Measurements from ENCODE around the gene BHLHA15.
A peak's percentile ranks its signal among the peaks of the same experiment; 100 is the strongest.

The BHLHA15 gene

DNA sequence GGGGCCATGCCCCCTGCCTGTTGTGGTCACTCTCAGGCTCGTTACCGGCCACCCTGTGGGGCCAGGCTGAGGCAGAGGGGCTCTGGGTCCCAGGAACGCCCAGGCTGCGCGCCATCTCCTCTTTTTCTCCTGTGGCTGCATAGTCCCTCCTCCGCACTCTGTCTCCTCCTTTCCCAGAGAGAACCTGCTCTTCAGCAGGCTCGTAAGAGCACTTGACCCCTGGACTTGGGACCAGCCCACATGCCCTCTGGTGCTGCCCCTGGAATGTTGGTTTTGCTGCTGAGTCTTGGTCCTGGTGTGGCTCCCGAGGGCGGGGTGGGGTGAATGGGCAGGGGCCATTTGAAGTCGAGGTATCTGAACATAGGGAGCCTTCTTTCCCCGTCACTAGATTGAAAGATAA is 6.6 kb upstream of the BHLHA15 start:
- Histone ChIP-seq H3K4me3 (ENCODE audit: low read depth, low read length) (no peak overlapping the region), H3K4me1 (ENCODE audit: control insufficient read depth, insufficient read depth, low read length) (no peaks in the 10 kb centered on the region), H3K27me3 (ENCODE audit: control insufficient read depth, insufficient read depth, low read length) (no peaks in the 10 kb centered on the region), H3K9me3 (ENCODE audit: control insufficient read depth, insufficient read depth, low read length) (no peaks in the 10 kb centered on the region), H3K9ac (ENCODE audit: low read depth, low read length) (no peak overlapping the region), H3K36me3 (ENCODE audit: control insufficient read depth, insufficient read depth, low read length) (peaks cover 16% of the 10 kb centered on the region)

DNA sequence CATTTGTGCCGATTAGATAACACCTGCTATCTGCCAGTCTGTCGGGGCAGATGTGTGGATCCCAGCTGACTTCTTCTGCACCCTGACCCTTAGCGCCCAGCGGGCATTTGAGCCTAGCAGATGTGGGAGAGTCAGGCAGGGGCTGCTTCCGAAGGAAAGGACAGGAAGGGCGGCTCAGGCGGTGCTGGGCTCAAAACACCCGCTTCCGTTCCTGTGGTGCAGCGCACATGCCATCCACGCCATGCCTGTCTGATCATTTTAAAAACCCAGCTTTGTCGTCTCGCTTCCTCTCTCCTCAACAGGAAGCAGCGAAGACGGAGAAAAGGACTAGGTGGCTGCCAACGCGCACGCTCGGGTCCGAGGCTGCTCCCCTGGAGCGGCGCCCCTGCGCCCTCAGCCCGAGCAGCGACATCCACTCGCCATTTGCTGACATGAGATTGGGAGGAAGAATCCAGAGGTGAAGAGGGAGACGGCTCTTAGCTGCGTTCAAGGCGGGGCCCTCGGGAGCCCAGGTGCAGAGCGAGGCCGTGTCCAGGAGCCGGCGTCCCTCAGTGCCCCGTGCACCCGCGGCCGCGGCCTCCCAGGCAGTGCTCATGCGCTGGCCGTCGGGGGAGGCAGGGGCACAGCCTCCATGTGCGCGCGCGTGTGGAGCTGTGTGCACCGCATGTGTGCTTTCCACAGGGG is 5.9 kb upstream of the BHLHA15 start:
- H3K36me3 ChIP-seq (ENCODE audit: control insufficient read depth, insufficient read depth, low read length): peaks cover 16% of the 10 kb centered on the region
- no peaks in the 10 kb centered on the region for H3K27me3 ChIP-seq (ENCODE audit: control insufficient read depth, insufficient read depth, low read length)
- no peak overlapping the region for H3K9ac ChIP-seq (ENCODE audit: low read depth, low read length)
- H3K9me3 ChIP-seq (ENCODE audit: control insufficient read depth, insufficient read depth, low read length): no peaks in the 10 kb centered on the region
- no peaks in the 10 kb centered on the region for H3K4me1 ChIP-seq (ENCODE audit: control insufficient read depth, insufficient read depth, low read length)
- H3K4me3 ChIP-seq (ENCODE audit: low read depth, low read length): no peak overlapping the region

DNA sequence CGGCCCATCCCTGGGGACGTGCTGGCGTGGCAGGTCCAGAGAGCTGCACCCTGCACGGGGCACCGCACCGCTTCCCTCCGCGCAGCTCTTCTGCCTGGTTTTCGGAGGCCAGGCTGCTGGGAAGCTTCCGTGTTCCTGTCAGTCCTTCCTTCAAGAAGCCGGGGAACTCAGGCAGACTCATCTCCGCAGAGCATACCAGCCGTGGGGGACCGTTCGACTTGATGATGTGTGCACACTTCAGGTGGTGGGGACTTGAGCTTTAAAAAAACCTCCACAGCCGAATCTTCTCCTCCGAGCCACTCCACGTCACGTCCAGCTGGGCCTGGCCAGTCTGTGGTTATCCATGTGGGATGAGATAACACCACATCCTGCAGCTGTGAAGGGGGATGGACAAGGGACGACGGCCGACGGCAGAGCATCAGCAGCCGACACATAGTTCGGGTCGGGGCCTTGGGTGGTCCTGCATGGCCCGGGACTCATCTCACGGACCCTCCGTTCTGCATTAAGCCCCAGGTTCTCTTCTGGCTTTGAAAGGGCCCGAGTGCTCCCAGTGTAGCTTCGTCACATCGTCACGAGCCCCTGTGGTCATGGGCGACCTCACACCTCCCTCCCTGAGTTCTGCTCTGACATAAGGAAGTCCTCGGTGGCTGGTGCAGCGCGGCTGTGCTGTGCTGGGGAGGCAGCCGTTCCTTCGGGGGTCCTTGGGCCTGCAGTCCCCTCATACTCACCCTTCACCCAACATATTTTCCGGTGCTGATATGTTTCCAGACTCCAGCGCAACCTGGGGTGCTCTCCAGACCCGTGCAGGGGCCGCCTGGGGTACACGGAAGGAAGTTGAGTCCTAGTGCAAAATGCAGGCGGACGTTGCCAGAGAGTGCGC is 4.5 kb upstream of the BHLHA15 start:
- Histone ChIP-seq H3K36me3 (ENCODE audit: control insufficient read depth, insufficient read depth, low read length) (peaks cover 16% of the 10 kb centered on the region), H3K9ac (ENCODE audit: low read depth, low read length) (no peak overlapping the region), H3K4me3 (ENCODE audit: low read depth, low read length) (no peak overlapping the region), H3K27me3 (ENCODE audit: control insufficient read depth, insufficient read depth, low read length) (no peaks in the 10 kb centered on the region), H3K9me3 (ENCODE audit: control insufficient read depth, insufficient read depth, low read length) (no peaks in the 10 kb centered on the region), H3K4me1 (ENCODE audit: control insufficient read depth, insufficient read depth, low read length) (peaks cover under 1% of the 10 kb centered on the region)

DNA sequence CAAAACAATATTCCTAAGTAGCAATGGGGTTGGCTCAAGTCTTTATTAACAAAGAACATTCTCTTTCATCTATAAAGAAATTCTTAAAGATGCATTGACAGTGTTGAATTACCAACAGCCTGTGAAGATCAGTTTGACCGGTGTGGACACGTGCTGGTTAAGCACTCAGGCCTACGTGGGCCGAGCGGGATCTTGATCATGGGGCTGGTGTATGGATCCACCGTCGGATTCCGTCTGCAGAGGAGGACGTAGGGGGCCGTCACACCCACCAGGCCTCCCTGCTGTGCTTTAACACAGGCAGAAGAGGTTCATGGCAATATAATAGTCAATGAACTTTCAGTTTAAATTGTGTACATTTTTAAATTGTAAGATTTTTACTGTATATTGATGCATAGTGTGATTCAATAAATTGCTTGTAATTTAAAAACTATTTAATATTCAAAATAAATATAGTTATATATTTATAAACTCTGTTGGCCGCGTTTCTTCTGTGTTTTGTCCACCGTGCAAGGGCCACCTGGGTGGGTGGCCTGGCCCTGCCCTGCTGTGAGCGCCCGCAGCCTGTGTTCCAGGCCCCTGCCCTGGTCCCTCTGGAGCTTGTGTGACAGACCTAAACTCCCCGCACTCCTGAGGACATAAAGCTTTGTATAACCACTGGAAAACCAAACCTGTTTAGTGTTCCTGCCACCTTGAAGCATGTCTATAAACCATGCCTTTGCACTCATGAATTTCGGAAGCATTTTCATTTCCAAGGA is 1.9 kb upstream of the BHLHA15 start:
- H3K9ac ChIP-seq (ENCODE audit: low read depth, low read length): no peak overlapping the region
- H3K4me1 ChIP-seq (ENCODE audit: control insufficient read depth, insufficient read depth, low read length): peaks cover 2% of the 10 kb centered on the region
- no peak overlapping the region for H3K4me3 ChIP-seq (ENCODE audit: low read depth, low read length)
- no peaks in the 10 kb centered on the region for H3K9me3 ChIP-seq (ENCODE audit: control insufficient read depth, insufficient read depth, low read length)
- H3K36me3 ChIP-seq (ENCODE audit: control insufficient read depth, insufficient read depth, low read length): peaks cover 12% of the 10 kb centered on the region
- no peaks in the 10 kb centered on the region for H3K27me3 ChIP-seq (ENCODE audit: control insufficient read depth, insufficient read depth, low read length)

DNA sequence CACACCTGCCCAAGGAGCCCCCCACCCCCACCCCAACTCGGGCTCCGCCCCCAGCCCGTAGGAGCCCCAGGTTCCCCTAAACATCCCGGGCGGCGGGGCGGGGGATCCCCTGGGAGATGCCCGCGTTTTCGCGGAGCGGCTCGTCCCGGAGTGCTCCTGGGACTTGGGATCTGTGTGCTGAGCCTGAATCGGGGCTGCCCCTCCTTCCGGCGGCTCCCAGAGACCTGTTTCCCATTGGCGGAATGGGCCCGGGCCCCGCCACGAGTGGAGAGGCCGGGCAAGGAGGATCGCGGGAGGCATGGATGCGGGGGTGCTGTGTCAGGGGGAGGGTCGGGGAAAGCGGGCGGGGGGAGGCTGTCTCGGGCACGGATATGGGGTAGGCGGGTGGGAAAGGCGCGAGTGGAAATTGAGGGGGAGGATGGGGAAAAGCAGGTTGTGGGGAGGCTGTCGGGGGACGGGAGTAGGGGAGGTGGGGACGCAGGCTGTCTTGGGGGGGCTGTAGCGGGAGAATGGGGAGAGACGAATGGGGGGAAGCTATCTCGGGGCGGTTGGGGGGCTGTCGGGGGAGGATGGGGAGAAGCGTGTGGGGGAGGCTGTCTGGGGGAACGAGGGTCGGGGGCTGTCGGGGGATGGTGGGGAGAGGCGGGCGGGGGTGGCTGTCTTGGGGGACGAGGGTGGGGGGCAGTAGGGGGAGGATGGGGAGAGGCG is 572 bp upstream of the BHLHA15 start:
- H3K4me3 ChIP-seq (ENCODE audit: low read depth, low read length): peak overlapping the region; percentile 26
- no peaks in the 10 kb centered on the region for H3K9me3 ChIP-seq (ENCODE audit: control insufficient read depth, insufficient read depth, low read length)
- H3K4me1 ChIP-seq (ENCODE audit: control insufficient read depth, insufficient read depth, low read length): peaks cover 2% of the 10 kb centered on the region
- no peaks in the 10 kb centered on the region for H3K27me3 ChIP-seq (ENCODE audit: control insufficient read depth, insufficient read depth, low read length)
- H3K9ac ChIP-seq (ENCODE audit: low read depth, low read length): no peak overlapping the region
- H3K36me3 ChIP-seq (ENCODE audit: control insufficient read depth, insufficient read depth, low read length): peaks cover 6% of the 10 kb centered on the region

DNA sequence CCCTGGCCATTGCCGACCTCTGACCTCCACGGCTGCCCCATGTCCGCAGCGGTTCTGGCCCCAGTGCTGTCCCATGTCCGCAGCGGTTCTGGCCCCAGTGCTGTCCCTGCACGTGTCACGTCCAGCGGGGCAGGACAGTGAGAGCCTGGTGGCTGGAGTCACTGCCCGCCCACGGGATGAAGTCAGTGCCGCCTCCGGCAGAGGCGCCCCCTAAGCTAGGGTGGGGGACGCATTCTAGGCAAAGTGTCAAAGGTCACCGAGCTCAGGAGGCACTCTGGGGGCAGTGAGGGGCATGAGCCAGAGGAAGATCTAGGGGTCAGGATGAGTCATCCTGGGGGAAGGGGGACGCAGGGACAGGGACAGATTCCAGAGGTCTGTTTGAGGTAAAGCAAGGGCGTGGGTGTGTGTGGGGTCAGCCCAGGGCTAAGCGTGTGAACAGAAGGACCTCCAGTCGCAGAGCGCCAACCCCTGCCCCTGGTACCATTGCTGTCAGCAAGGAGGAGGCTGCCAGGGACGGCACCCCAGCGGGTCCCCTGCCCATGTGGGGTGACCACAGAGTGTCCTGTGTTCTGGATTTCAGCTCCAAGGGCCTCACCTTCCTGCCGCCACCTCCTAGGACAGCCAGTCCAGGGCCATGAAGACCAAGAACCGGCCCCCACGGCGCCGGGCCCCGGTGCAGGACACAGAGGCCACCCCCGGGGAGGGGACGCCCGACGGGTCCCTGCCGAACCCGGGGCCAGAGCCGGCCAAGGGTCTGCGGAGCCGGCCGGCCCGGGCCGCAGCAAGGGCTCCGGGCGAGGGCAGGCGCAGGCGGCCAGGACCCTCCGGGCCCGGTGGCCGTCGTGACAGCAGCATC is 665 bp downstream of the BHLHA15 start:
- Histone ChIP-seq H3K9me3 (ENCODE audit: control insufficient read depth, insufficient read depth, low read length) (no peaks in the 10 kb centered on the region), H3K27me3 (ENCODE audit: control insufficient read depth, insufficient read depth, low read length) (no peaks in the 10 kb centered on the region), H3K4me3 (ENCODE audit: low read depth, low read length) (no peak overlapping the region), H3K4me1 (ENCODE audit: control insufficient read depth, insufficient read depth, low read length) (peaks cover 2% of the 10 kb centered on the region), H3K36me3 (ENCODE audit: control insufficient read depth, insufficient read depth, low read length) (peaks cover under 1% of the 10 kb centered on the region), H3K9ac (ENCODE audit: low read depth, low read length) (no peak overlapping the region)

DNA sequence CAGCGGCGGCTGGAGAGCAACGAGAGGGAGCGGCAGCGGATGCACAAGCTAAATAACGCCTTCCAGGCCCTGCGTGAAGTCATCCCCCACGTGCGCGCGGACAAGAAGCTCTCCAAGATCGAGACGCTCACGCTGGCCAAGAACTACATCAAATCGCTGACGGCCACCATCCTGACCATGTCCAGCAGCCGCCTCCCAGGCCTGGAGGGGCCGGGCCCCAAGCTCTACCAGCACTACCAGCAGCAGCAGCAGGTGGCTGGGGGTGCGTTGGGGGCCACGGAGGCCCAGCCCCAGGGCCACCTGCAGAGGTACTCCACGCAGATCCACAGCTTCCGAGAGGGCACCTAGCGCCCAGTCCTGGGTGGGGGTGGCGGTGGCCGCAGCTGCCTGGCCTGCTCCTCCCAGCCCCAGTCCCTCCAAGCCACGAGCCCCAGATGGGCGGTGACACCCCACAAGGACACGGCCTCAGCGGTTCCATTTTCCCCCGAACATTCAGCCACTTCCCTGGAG is 1.3 kb downstream of the BHLHA15 start:
- Histone ChIP-seq H3K9ac (ENCODE audit: low read depth, low read length) (no peak overlapping the region), H3K9me3 (ENCODE audit: control insufficient read depth, insufficient read depth, low read length) (no peaks in the 10 kb centered on the region), H3K27me3 (ENCODE audit: control insufficient read depth, insufficient read depth, low read length) (no peaks in the 10 kb centered on the region), H3K4me1 (ENCODE audit: control insufficient read depth, insufficient read depth, low read length) (peaks cover 2% of the 10 kb centered on the region), H3K36me3 (ENCODE audit: control insufficient read depth, insufficient read depth, low read length) (no peaks in the 10 kb centered on the region), H3K4me3 (ENCODE audit: low read depth, low read length) (no peak overlapping the region)

DNA sequence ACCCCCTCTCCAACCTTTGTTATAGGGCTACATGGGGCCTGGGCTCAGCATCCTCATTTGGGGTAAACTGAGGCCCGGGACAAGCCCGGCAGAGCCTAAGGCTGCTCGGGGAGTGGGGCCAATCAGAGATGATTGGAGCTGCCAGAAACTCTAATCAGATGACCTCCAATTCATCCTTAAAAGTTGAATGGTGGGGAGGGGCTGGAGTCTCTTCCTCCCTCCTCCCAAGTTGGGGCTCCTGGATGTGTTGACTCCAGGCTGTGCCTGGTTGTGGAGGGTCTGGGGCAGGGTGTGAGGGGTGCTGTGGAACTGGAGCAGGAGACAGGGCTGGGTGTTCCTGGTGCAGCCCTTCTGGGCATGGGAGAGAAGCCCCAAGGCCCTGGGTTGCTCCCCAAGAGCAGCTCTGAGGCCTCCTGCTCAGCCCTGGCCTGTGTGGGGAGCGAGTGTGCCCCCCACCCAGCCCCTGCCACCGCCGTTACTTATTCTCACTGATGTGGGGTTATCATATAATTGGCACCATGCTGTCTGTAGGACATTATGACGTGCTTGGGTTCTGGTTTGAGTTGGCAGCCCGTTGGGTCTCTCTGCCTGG is 2.2 kb downstream of the BHLHA15 start:
- Histone ChIP-seq H3K9me3 (ENCODE audit: control insufficient read depth, insufficient read depth, low read length) (no peaks in the 10 kb centered on the region), H3K4me3 (ENCODE audit: low read depth, low read length) (no peak overlapping the region), H3K9ac (ENCODE audit: low read depth, low read length) (no peak overlapping the region), H3K4me1 (ENCODE audit: control insufficient read depth, insufficient read depth, low read length) (peaks cover 2% of the 10 kb centered on the region), H3K36me3 (ENCODE audit: control insufficient read depth, insufficient read depth, low read length) (peaks cover 3% of the 10 kb centered on the region), H3K27me3 (ENCODE audit: control insufficient read depth, insufficient read depth, low read length) (no peaks in the 10 kb centered on the region)

DNA sequence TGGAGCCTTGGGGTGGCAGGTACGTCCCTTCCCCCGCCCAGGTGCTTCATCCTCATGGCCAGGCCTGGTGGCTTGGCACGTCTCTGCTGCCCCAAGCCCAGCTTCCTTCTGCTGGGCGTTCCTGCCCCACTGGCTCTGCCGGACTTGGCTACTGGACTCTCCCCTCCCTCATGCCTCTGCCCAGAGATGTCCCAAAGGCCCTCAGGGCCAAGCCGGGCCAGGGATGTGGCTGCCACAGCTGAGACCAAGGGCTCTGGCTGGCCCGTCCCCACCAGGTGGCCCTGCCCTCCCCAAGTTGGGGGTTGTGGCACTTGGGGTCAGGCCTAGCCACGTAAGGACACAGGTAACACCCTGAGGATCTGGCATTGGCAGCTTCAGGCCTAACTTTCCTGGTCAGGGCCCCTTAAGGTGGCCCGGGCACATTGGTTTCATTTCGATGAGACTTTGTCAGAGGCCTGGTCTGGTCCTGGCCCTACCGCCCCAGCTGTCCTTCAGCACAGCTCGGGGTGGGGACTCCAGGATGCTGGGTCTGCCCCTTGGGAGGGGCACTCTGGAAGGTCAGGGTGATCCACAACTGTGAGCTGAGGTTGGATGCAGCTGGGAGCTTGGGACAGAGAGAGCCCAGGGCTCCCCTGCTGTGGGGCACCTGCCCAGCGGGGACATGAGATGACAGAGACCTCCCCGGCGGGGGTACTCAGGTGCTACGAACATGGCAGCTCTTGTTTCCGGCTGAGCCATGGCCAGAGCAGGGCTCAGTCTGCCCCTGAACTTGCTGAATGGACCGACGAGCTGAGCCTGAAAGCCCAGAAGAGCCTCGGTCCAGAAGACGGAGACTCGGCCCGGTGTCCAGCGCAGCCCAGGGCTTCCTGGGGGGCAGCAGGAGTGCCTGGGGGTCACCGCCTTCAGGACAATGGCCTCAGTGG is 2.9 kb downstream of the BHLHA15 start:
- H3K36me3 ChIP-seq (ENCODE audit: control insufficient read depth, insufficient read depth, low read length): peaks cover 3% of the 10 kb centered on the region
- H3K4me3 ChIP-seq (ENCODE audit: low read depth, low read length): no peak overlapping the region
- H3K9me3 ChIP-seq (ENCODE audit: control insufficient read depth, insufficient read depth, low read length): no peaks in the 10 kb centered on the region
- H3K9ac ChIP-seq (ENCODE audit: low read depth, low read length): no peak overlapping the region
- peaks cover 2% of the 10 kb centered on the region for H3K4me1 ChIP-seq (ENCODE audit: control insufficient read depth, insufficient read depth, low read length)
- H3K27me3 ChIP-seq (ENCODE audit: control insufficient read depth, insufficient read depth, low read length): no peaks in the 10 kb centered on the region

Measured in iPS-15b (cell line).